C4-2B (cell line): ENCODE results near the gene NCKIPSD.

Source experiments
- ZFX ChIP-seq: fragments of 450-650 bp; IDR thresholded peaks from 2 replicates; pipeline ENCODE4 v1.6.1; 2017
- TF ChIP-seq, protein P1 (sequence below): fragments of 450-650 bp; conservative IDR thresholded peaks from 2 replicates; pipeline ENCODE4 v1.5.1; 2017; ENCODE audit warnings: mild to moderate bottlenecking

DNA sequence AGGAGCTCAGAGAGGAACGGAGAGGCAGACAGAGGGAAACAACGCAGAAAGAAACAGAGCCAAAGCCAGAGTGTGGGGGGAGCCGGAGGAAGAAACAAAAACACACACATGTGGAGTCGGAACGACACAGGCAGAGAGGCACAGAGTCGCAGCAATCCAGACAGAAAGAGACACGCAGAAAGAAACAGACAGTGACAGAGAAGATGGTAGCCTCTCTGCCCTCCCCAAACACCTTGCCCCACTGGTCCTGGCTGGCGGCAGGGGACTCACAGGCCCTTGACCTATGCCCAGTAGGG is 1.7 kb downstream of the NCKIPSD start:
- TF ChIP-seq, protein P1, sequence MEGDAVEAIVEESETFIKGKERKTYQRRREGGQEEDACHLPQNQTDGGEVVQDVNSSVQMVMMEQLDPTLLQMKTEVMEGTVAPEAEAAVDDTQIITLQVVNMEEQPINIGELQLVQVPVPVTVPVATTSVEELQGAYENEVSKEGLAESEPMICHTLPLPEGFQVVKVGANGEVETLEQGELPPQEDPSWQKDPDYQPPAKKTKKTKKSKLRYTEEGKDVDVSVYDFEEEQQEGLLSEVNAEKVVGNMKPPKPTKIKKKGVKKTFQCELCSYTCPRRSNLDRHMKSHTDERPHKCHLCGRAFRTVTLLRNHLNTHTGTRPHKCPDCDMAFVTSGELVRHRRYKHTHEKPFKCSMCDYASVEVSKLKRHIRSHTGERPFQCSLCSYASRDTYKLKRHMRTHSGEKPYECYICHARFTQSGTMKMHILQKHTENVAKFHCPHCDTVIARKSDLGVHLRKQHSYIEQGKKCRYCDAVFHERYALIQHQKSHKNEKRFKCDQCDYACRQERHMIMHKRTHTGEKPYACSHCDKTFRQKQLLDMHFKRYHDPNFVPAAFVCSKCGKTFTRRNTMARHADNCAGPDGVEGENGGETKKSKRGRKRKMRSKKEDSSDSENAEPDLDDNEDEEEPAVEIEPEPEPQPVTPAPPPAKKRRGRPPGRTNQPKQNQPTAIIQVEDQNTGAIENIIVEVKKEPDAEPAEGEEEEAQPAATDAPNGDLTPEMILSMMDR, result no peak
- TF ChIP-seq ZFX, result no peak
